Measurements from ENCODE around the gene NFIA. TPM values are rescaled to one million over a fixed set of nuclear protein-coding genes. Genes with fewer than 3 reads are reported as not detected.
A peak's percentile ranks its signal among the peaks of the same experiment; 100 is the strongest.

The NFIA gene
- total and polyA plus RNA-seq, 2 of the 13 experiments (the other 11 are each of a cell fraction or from before 2014, with no cell fraction given), result 14.7 to 28.5 TPM

DNA sequence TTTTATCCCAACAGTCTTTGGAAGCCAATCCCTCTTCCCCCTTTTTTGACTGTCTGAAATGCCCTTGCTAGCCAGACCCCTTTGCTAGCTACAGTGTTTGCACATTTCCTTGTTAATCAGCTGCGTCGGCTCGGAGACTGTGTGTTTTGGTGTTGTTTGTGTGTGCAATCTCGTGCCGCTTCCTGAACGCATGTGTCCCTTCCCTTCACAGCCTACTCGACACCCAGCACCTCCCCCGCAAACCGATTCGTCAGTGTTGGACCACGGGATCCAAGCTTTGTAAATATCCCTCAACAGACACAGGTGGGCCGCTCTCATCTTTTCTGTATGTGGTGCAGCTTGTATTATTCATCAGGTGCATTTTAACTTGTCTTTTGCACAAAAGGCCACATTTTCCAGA, 343.9 kb downstream of the NFIA start:
- CTCF ChIA-PET (ENCODE audit: low intra/inter-chr PET ratio, low total read pairs), result no interaction called here
- DNase-seq (ENCODE audit: low spot score) (no peak), FAIRE-seq (no peak)

More for the DNA sequence above, 343.9 kb downstream of the NFIA start:
- no peak for TF ChIP-seq KIAA2018 (CRISPR knock-in tag; IDR thresholded peaks at IDR 0.05; ENCODE audit: borderline replicate concordance)
- TF ChIP-seq RBM22 (optimal IDR thresholded peaks at IDR 0.05; ENCODE audit: low read length), result peak; percentile 20
- in situ Hi-C loops (cut with HindIII; ENCODE audit: extremely low pct_ligation_motif_present, low pct_unique_long_range_greater_than_20kb) (no loop called here), intact Hi-C loops (cut with micrococcal nuclease; ENCODE audit: unreplicated experiment) (no loop called here)
- Histone ChIP-seq H3K27me3 (ENCODE audit: control insufficient read depth in 1 of 2, insufficient read depth in 2 of 2, low read length in 2 of 2) (no peaks in the 10 kb centered on the region), H3K4me2 (ENCODE audit: low read depth, low read length) (no peak overlapping the region), H2AFZ (ENCODE audit: low read length) (no peak overlapping the region), H3K27ac (ENCODE audit: extremely low read length, insufficient read depth, low read length) (no peak overlapping the region), H4K20me1 (ENCODE audit: insufficient read depth, low read length) (no peaks in the 10 kb centered on the region), H3K36me3 (replicated peaks in 1 of 2; ENCODE audit: control insufficient read depth in 1 of 2, insufficient read depth in 2 of 2, low read length in 2 of 2) (peaks cover 11 to 59% of the 10 kb centered on the region in 2 experiments), H3K79me2 (ENCODE audit: insufficient read depth, low read length) (no peaks in the 10 kb centered on the region), H3K9me3 (ENCODE audit: low read length) (no peaks in the 10 kb centered on the region), H3K4me1 (ENCODE audit: insufficient read depth, low read length) (no peaks in the 10 kb centered on the region), H3K9ac (ENCODE audit: insufficient read depth, low read depth, low read length) (no peak overlapping the region), H3K4me3 (replicated peaks in 1 of 3; ENCODE audit: insufficient read depth in 1 of 3, low read depth in 2 of 3, low read length in 3 of 3) (no peak overlapping the region)
- no TSS peak for BruUV-seq (replicated peaks)
- ATAC-seq, result no peak
- POLR2A ChIA-PET, result no interaction called here
- WGBS (ENCODE audit: low lambda C conversion rate), result 97% methylated on average over 12 of the region's 12 CpGs
